Middle frontal gyrus (tissue), 1 donor: ENCODE measurements around the gene GPR31.

Experiments
- DNase-seq: peaks from one replicate; pipeline ENCODE4 v3.0.0-alpha.2; 2015; ENCODE audit warnings: low spot score; ENCODE audit errors: extremely low spot score

GPR31 gene

GRCh38 chr6:167140589-167141474 lies 16.9 kb downstream of the GPR31 start:
- DNase-seq: no peak

GRCh38 chr6:167139761-167140160 lies 18.0 kb downstream of the GPR31 start:
- no peak for DNase-seq

- DNase-seq: no peak
These were observed 19.9 kb downstream of the GPR31 start for GRCh38 chr6:167137881-167138280.

- no peak for DNase-seq
These were observed 20.7 kb downstream of the GPR31 start for GRCh38 chr6:167137081-167137480.

- no peak for DNase-seq
These were observed 21.4 kb downstream of the GPR31 start for GRCh38 chr6:167136376-167136775.

GRCh38 chr6:167134448-167135328 lies 23.1 kb downstream of the GPR31 start:
- DNase-seq: no peak

- DNase-seq: no peak
These were observed 26.8 kb downstream of the GPR31 start for GRCh38 chr6:167130712-167131684.

- DNase-seq: no peak
These were observed 27.6 kb downstream of the GPR31 start for GRCh38 chr6:167130008-167130677.

- DNase-seq: no peak
These were observed 28.2 kb downstream of the GPR31 start for GRCh38 chr6:167129562-167129961.

- DNase-seq: no peak
These were observed 28.6 kb downstream of the GPR31 start for GRCh38 chr6:167129159-167129558.

- DNase-seq: no peak
These were observed 29.8 kb downstream of the GPR31 start for GRCh38 chr6:167127785-167128531.

- DNase-seq: no peak
These were observed 31.9 kb downstream of the GPR31 start for GRCh38 chr6:167125855-167126349.

GRCh38 chr6:167125410-167125809 lies 32.4 kb downstream of the GPR31 start:
- DNase-seq: no peak

- DNase-seq: no peak
These were observed 33.0 kb downstream of the GPR31 start for GRCh38 chr6:167124753-167125152.

- no peak for DNase-seq
These were observed 34.7 kb downstream of the GPR31 start, which contains the start of gene CCR6 for GRCh38 chr6:167122827-167123657. Gene CCR6 (plus strand): TSS chr6:167123096. CDS start chr6:167136135, 13,039 bp downstream.

- no peak for DNase-seq
These were observed 35.5 kb downstream of the GPR31 start for GRCh38 chr6:167122041-167122826.

- DNase-seq: no peak
These were observed 36.4 kb downstream of the GPR31 start for GRCh38 chr6:167121335-167121841.

- DNase-seq: no peak
These were observed 37.2 kb downstream of the GPR31 start for GRCh38 chr6:167120583-167120903.
